Fibroblast of villous mesenchyme (primary cell): Measurements from ENCODE around the gene TAF5L. TPM values are rescaled to one million over a fixed set of nuclear protein-coding genes. Genes with fewer than 3 reads are reported as not detected.

Source experiments
- DNase-seq: peaks from one replicate; pipeline ENCODE4 v3.0.0-alpha.2; 2010; ENCODE audit warnings: low read depth
- H3K4me3 ChIP-seq: 2 replicates; pipeline ENCODE4 v1.5.1; 2011; ENCODE audit warnings: low read depth, mild to moderate bottlenecking, low read length
- total RNA-seq: library from RNA; depleted of rRNA; stranded (reverse); fragments of >200 nt; gene quantifications from 2 replicates; pipeline ENCODE4 v1.2.3, GENCODE V29; 2012
- TF ChIP-seq, protein P1 (sequence below): IDR thresholded peaks from 2 replicates; pipeline ENCODE4 v1.5.1; 2012; ENCODE audit warnings: low read depth, mild to moderate bottlenecking, low read length; ENCODE audit not compliant: insufficient read depth

Gene TAF5L
- total RNA-seq, 1 donor = 24.2 TPM

DNA sequence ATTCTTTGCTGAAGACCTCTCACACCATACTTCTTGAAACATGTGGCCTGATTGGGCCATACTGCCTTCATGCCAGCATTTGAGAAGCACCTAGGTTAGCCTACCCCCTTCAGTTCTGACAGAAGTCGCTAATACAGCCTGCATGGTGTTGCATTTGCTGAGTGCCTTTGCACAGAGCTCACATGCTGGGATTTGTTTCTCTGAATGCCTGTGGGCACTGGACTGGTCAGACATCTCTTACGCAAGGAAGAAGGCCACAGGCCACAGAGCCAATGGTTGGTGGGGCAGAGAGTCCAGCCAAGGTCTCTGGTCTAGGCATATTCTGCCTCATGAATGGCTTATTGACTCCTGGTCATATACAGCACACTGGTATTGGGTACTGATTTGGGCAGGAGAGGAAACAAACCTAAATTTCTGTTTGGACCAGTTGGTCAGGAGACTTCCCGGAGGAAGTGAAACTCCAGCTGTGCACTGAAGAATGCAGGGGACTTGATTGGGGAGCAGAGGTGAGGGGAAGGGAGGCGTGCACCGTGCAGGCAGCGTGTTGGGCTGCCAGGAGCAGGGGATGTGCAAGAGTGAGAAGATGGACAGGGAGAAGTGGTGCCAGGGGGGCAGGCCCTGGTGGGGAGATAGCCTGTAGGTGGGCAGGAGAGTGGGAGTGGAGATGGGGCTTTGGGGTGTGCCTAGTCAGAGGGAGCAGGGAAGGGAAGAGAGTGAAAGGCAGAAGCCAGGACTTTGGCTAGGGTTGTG, 18.2 kb upstream of the TAF5L start:
- no peak overlapping the region for H3K4me3 ChIP-seq
- peak; percentile 36 for DNase-seq
- TF ChIP-seq, protein P1, sequence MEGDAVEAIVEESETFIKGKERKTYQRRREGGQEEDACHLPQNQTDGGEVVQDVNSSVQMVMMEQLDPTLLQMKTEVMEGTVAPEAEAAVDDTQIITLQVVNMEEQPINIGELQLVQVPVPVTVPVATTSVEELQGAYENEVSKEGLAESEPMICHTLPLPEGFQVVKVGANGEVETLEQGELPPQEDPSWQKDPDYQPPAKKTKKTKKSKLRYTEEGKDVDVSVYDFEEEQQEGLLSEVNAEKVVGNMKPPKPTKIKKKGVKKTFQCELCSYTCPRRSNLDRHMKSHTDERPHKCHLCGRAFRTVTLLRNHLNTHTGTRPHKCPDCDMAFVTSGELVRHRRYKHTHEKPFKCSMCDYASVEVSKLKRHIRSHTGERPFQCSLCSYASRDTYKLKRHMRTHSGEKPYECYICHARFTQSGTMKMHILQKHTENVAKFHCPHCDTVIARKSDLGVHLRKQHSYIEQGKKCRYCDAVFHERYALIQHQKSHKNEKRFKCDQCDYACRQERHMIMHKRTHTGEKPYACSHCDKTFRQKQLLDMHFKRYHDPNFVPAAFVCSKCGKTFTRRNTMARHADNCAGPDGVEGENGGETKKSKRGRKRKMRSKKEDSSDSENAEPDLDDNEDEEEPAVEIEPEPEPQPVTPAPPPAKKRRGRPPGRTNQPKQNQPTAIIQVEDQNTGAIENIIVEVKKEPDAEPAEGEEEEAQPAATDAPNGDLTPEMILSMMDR = no peak

GRCh38 chr1:229642970-229643369, 17.0 kb upstream of the TAF5L start:
- H3K4me3 ChIP-seq = no peak overlapping the region
- TF ChIP-seq, protein P1 = no peak
- no peak for DNase-seq

DNA sequence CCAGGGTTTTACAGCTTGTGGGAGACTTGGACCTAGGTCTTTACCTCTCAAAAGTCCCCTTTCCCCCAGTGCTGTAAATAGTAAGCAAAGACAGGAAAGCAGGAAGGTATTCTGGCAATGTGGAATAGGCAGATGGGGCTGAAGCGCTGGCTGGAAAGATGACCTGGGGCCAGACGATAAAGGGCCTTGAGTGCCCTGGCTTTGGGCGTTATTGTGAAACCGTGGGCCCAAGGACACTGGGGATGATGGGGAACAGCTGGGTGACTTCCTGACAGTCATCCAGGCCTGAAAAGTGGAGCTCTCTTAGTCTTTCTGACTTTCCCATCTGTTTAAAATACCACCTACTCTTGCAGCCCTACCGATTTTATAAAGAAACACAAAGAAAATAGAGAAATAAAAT, 16.5 kb upstream of the TAF5L start:
- DNase-seq = no peak
- H3K4me3 ChIP-seq = no peak overlapping the region
- TF ChIP-seq, protein P1 = no peak

GRCh38 chr1:229641306-229641705, 15.4 kb upstream of the TAF5L start:
- DNase-seq = no peak
- TF ChIP-seq, protein P1 = no peak
- no peak overlapping the region for H3K4me3 ChIP-seq

- TF ChIP-seq, protein P1 = no peak
Observed at GRCh38 chr1:229640455-229640854, 14.5 kb upstream of the TAF5L start.

GRCh38 chr1:229637746-229638145, 11.8 kb upstream of the TAF5L start:
- no peak for DNase-seq
- H3K4me3 ChIP-seq = no peak overlapping the region
- TF ChIP-seq, protein P1 = no peak

More at GRCh38 chr1:229640455-229640854, 14.5 kb upstream of the TAF5L start:
- no peak for DNase-seq
- H3K4me3 ChIP-seq = no peak overlapping the region

GRCh38 chr1:229636042-229636441, 10.1 kb upstream of the TAF5L start:
- DNase-seq = no peak
- TF ChIP-seq, protein P1 = no peak

More at GRCh38 chr1:229636042-229636441, 10.1 kb upstream of the TAF5L start:
- H3K4me3 ChIP-seq = no peak overlapping the region
